WTC11 (cell line): Measurements from ENCODE around the gene MAP7D2. TPM values are rescaled to one million over a fixed set of nuclear protein-coding genes. Genes with fewer than 3 reads are reported as not detected.

Source experiments
- ATAC-seq: fragments of 200-7000 bp; cut with Tn5 transposase; 2 replicates; pipeline ENCODE4 v1.10.0; 2021; ENCODE audit warnings: mild to moderate bottlenecking, moderate library complexity
- CTCF ChIA-PET: fragments of 300-600 bp; sonication (Branson Sonifier 250); formaldehyde crosslinking; loops from one replicate; lab custom pipeline; 2021; ENCODE audit warnings: antibody characterized with exemption; lab: Charles Lee
- POLR2A ChIA-PET: fragments of 350-600 bp; sonication (Branson Sonifier 250); formaldehyde crosslinking; loops from one replicate; lab custom pipeline; 2021; ENCODE audit warnings: antibody characterized with exemption; lab: Charles Lee
- DNase-seq: peaks from one replicate; pipeline ENCODE4 v3.0.0; 2021; ENCODE audit warnings: low spot score
- H3K27ac Mint-ChIP-seq: 2 replicates; pipeline ENCODE4 v1.8.0; 2021; ENCODE audit warnings: mixed read lengths
- H3K27me3 Mint-ChIP-seq: 2 replicates; pipeline ENCODE4 v1.8.0; 2021; ENCODE audit warnings: low read depth, mild to moderate bottlenecking, moderate library complexity, mixed read lengths
- H3K36me3 Mint-ChIP-seq: 2 replicates; pipeline ENCODE4 v1.8.0; 2021; ENCODE audit warnings: mixed read lengths
- H3K4me1 Mint-ChIP-seq: 2 replicates; pipeline ENCODE4 v1.8.0; 2022; ENCODE audit warnings: mixed read lengths
- H3K4me3 Mint-ChIP-seq: 2 replicates; pipeline ENCODE4 v1.8.0; 2021; ENCODE audit warnings: mild to moderate bottlenecking, moderate library complexity, mixed read lengths
- H3K9me3 Mint-ChIP-seq: 2 replicates; pipeline ENCODE4 v1.8.0; 2021; ENCODE audit warnings: mixed read lengths
- CDX4 ChIP-seq: fragments of 250-450 bp; sonication (Bioruptor Pico); IDR thresholded peaks from 2 replicates; pipeline ENCODE4 v1.9.0; 2021; ENCODE audit warnings: moderate library complexity, mild to moderate bottlenecking, inconsistent platforms, borderline replicate concordance
- CREB1 ChIP-seq: sonication (generic); formaldehyde crosslinking; IDR thresholded peaks from 2 replicates; pipeline ENCODE4 v1.8.0; 2023; ENCODE audit warnings: mild to moderate bottlenecking, missing genetic modification reagents
- CTCF ChIP-seq: fragments of 200-600 bp; IDR thresholded peaks from 2 replicates; pipeline ENCODE4 v1.8.0; 2022; ENCODE audit warnings: antibody characterized with exemption
- E2F5 ChIP-seq: sonication (generic); formaldehyde crosslinking; IDR thresholded peaks from 2 replicates; pipeline ENCODE4 v1.8.1; 2022; ENCODE audit warnings: mild to moderate bottlenecking, moderate library complexity, missing genetic modification reagents
- NFE2L1 ChIP-seq: sonication (generic); formaldehyde crosslinking; IDR thresholded peaks from 2 replicates; pipeline ENCODE4 v1.8.1; 2023; ENCODE audit warnings: missing genetic modification reagents
- NFYB ChIP-seq: sonication (generic); formaldehyde crosslinking; conservative IDR thresholded peaks from 2 replicates; pipeline ENCODE4 v1.8.0; 2022; ENCODE audit warnings: low read depth, missing genetic modification reagents
- OVOL2 ChIP-seq: fragments of 250-450 bp; sonication (Bioruptor Pico); IDR thresholded peaks from 2 replicates; pipeline ENCODE4 v1.9.0; 2021; ENCODE audit warnings: mild to moderate bottlenecking, borderline replicate concordance
- RELA ChIP-seq: sonication (generic); formaldehyde crosslinking; IDR thresholded peaks from 2 replicates; pipeline ENCODE4 v1.8.1; 2022; ENCODE audit warnings: missing genetic modification reagents, mild to moderate bottlenecking, borderline replicate concordance
- STAT6 ChIP-seq: sonication (generic); formaldehyde crosslinking; conservative IDR thresholded peaks from 2 replicates; pipeline ENCODE4 v1.8.1; 2023; ENCODE audit warnings: mild to moderate bottlenecking, low read depth, missing genetic modification reagents, moderate library complexity
- TCF7 ChIP-seq: sonication (generic); formaldehyde crosslinking; IDR thresholded peaks from 2 replicates; pipeline ENCODE4 v1.8.0; 2022; ENCODE audit warnings: mild to moderate bottlenecking, low read depth, missing genetic modification reagents, moderate library complexity
- ZNF138 ChIP-seq: sonication (generic); formaldehyde crosslinking; conservative IDR thresholded peaks from 2 replicates; pipeline ENCODE4 v1.8.1; 2022; ENCODE audit warnings: mild to moderate bottlenecking, moderate library complexity, missing genetic modification reagents
- ZNF219 ChIP-seq: sonication (generic); formaldehyde crosslinking; IDR thresholded peaks from 2 replicates; pipeline ENCODE4 v1.8.0; 2023; ENCODE audit warnings: missing genetic modification reagents, mild to moderate bottlenecking, borderline replicate concordance
- total RNA-seq: library from RNA; stranded (reverse); gene quantifications from 3 replicates; pipeline ENCODE4 v1.2.3, GENCODE V29; 2021
- TF ChIP-seq, protein P1 (sequence below): sonication (generic); formaldehyde crosslinking; IDR thresholded peaks from 2 replicates; pipeline ENCODE4 v1.8.0; 2022; ENCODE audit warnings: missing genetic modification reagents

MAP7D2 gene
- total RNA-seq, 1 experiment from 2014 or later, result 0.57 TPM

GRCh38 chrX:20005883-20006282 lies 110.8 kb downstream of the MAP7D2 start:
- no peak for DNase-seq
- H3K27me3 Mint-ChIP-seq, result no peaks in the 10 kb centered on the region
- ATAC-seq, result no peak
- H3K36me3 Mint-ChIP-seq, result no peaks in the 10 kb centered on the region
- TF ChIP-seq OVOL2 (CRISPR knock-in tag) (no peak), E2F5 (CRISPR knock-in tag) (no peak), CREB1 (no peak), TCF7 (CRISPR knock-in tag) (no peak), NFE2L1 (CRISPR knock-in tag) (no peak), ZNF138 (CRISPR knock-in tag) (no peak), NFYB (CRISPR knock-in tag) (no peak), CDX4 (CRISPR knock-in tag) (no peak)
- ChIA-PET CTCF (no interaction called here), POLR2A (no interaction called here)
- H3K4me3 Mint-ChIP-seq, result no peak overlapping the region
- no peaks in the 10 kb centered on the region for H3K9me3 Mint-ChIP-seq
- H3K4me1 Mint-ChIP-seq, result peaks cover 5% of the 10 kb centered on the region
- no peak overlapping the region for H3K27ac Mint-ChIP-seq

GRCh38 chrX:20001588-20001987 lies 115.1 kb downstream of the MAP7D2 start:
- ATAC-seq (peak; percentile 66), DNase-seq (no peak)
- CTCF ChIA-PET, result interaction anchor here (1.3 kb wide), 1 partner anchor 97 kb away, joined by 5 read pairs; no protein-coding TSS in a partner anchor
- no peak overlapping the region for H3K4me3 Mint-ChIP-seq
- TF ChIP-seq NFE2L1 (CRISPR knock-in tag) (no peak), RELA (CRISPR knock-in tag) (no peak), NFYB (CRISPR knock-in tag) (no peak)
- TF ChIP-seq, protein P1, sequence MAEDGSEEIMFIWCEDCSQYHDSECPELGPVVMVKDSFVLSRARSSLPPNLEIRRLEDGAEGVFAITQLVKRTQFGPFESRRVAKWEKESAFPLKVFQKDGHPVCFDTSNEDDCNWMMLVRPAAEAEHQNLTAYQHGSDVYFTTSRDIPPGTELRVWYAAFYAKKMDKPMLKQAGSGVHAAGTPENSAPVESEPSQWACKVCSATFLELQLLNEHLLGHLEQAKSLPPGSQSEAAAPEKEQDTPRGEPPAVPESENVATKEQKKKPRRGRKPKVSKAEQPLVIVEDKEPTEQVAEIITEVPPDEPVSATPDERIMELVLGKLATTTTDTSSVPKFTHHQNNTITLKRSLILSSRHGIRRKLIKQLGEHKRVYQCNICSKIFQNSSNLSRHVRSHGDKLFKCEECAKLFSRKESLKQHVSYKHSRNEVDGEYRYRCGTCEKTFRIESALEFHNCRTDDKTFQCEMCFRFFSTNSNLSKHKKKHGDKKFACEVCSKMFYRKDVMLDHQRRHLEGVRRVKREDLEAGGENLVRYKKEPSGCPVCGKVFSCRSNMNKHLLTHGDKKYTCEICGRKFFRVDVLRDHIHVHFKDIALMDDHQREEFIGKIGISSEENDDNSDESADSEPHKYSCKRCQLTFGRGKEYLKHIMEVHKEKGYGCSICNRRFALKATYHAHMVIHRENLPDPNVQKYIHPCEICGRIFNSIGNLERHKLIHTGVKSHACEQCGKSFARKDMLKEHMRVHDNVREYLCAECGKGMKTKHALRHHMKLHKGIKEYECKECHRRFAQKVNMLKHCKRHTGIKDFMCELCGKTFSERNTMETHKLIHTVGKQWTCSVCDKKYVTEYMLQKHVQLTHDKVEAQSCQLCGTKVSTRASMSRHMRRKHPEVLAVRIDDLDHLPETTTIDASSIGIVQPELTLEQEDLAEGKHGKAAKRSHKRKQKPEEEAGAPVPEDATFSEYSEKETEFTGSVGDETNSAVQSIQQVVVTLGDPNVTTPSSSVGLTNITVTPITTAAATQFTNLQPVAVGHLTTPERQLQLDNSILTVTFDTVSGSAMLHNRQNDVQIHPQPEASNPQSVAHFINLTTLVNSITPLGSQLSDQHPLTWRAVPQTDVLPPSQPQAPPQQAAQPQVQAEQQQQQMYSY (CRISPR knock-in tag), result no peak
- TF ChIP-seq, all 79 proteins: peak for 0
- H3K36me3 Mint-ChIP-seq, result no peaks in the 10 kb centered on the region
- no peaks in the 10 kb centered on the region for H3K27me3 Mint-ChIP-seq
- POLR2A ChIA-PET, result no interaction called here
- no peaks in the 10 kb centered on the region for H3K4me1 Mint-ChIP-seq
- no peaks in the 10 kb centered on the region for H3K9me3 Mint-ChIP-seq
- H3K27ac Mint-ChIP-seq, result no peak overlapping the region

DNA sequence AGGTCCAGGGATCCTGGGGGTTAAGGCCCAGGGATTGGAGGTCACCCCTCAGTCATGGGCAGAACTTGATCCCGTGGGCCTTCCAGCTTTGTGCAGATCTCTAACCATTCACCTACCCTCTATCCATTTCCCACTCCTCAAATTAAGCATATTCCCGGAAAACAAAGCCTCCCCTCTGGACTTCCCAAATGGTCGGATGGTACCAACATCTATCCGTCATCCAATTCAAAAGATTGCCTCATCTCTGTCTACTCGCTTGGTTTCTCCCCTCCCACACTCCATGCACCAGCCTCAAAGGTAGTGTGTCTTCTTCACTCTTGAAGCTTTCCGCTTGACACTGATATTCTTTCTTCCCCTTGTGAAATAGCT lies 125.4 kb downstream of the MAP7D2 start:
- Mint-ChIP-seq H3K27me3 (no peaks in the 10 kb centered on the region), H3K36me3 (no peaks in the 10 kb centered on the region), H3K4me3 (peak overlapping the region; percentile 54), H3K9me3 (no peaks in the 10 kb centered on the region), H3K27ac (no peak overlapping the region), H3K4me1 (peaks cover 11% of the 10 kb centered on the region)
- DNase-seq (no peak), ATAC-seq (no peak)
- CTCF ChIA-PET, result interaction anchor here (0.6 to 1.5 kb wide), 2 partner anchors 9 to 87 kb away, joined by 3 to 7 read pairs; no protein-coding TSS in a partner anchor
- no peak for TF ChIP-seq STAT6 (CRISPR knock-in tag)
- 0 out of 2 replicates have a peak, but pooled peaks have one; percentile 14 for TF ChIP-seq CTCF
- no peak for TF ChIP-seq ZNF219 (CRISPR knock-in tag)
- POLR2A ChIA-PET, result no interaction called here
